Measurements from ENCODE around the gene MT1M.
"Not testable (repeated sequence)": the region's sequence is repeated elsewhere in the genome, so short reads cannot be mapped to it uniquely, and the experiment has no call there.

The MT1M gene

DNA sequence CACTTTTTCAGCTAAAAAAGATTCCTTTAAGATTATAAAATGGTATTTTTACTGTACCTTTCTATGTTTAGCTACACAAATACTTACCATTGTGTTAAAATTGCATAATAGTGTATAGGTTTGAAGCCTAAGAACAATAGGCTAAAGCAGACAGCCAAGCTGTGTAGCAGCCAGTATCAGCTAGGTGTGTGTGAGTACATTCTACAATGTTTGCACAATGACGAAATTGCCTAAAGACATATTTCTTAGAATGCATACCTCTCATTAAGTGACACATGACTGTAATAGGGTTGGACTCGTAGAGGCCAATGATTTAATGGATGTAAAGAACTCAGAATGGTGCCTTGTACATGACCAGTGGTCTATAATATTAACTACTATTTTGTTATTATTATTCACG lies 17.4 kb downstream of the MT1M start:
- no peak for DNase-seq (ENCODE audit: low spot score)

DNA sequence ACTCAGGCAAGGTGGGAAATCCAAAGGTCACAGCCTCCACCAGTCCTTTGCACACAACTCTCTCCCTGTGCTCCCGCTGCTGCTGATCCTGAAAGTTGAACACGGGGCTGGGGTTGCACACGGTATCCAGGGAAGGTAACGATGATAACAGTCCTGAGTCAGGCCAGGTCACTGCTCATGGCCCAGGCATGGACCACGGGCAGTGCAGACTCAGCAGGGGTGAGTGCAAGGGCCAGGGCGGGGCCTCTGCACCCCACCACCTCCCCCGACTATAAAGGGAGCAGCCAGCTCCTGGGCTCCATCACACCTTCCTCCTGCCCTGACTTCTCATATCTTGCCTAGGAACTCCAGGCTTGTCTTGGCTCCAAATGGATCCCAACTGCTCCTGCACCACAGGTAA lies 19.1 kb downstream of the MT1M start, which contains the start of gene MT1B:
TSS of gene MT1B (plus strand) at position 301 of the 400 bp plus-strand sequence. CDS start at position 369, 68 bp downstream.
- DNase-seq (ENCODE audit: low spot score): no peak

DNA sequence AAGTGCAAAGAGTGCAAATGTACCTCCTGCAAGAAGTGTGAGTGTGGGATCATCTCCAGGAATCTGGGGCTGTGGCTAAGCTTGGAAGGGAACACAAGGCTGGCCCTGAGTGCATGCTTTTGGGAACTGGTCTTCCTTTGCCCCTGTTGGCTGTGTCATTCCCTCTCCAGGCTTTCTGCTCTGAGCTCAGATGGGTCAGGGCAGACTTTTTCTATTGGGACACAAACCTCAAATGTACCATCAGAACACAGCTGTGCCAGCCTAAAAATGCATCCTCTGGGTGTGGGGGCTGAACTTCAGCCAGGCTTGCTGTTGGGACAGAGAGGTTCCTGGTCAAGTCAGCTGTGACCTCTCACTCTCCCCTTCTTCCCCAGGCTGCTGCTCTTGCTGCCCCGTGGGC lies 20.1 kb downstream of the MT1M start:
- no peak for DNase-seq (ENCODE audit: low spot score)

DNA sequence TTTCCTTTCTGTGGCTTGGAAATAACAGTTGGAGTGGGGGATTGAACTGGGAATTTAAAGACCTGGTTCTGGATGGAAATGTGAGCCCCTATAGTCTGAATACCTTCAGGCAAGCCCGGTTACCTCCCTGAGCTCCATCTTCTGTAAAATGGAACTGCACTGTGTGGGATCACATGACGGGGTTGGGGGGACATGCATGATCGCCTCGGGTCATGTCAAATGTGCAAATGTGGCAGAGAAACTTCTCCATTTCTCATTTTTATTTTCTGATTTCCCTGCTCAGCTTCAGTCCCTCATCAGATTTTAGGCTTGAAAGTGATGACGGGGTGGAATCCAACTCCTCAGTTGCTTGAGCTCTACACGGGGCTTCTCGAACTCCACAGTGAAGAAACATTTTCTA lies 20.8 kb downstream of the MT1M start:
- no peak for DNase-seq (ENCODE audit: low spot score)

DNA sequence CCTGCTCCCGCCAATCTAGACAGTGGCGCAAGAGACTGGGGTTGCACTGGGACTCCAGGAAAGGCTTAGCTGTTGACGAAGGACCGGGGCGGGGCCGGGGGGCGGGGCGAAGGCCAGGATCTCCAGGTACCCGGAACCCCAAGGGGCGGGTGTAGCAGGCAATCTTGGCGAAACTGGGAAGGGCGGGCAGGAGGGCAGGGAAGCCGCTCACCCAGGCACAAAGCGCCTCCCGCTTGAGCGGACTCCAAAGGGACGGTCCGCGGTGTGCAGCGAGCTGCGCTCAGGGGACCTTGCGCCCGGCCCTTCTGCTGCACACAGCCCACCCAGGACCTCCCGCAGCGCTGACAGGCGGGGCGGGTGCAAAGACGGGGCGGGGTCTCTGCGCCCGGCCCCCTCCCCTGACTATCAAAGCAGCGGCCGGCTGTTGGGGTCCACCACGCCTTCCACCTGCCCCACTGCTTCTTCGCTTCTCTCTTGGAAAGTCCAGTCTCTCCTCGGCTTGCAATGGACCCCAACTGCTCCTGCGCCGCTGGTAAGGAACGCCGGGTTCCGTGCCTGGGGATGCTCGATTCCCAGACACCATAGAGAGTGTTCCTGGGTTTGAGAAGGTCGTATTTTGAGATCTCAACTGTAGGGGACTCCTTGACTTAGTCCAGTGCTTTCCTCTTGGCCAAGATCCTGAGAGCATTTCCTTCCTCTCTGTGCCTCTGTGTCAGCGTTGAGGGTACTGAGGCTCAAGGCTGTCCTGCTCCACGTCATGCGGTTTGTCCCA lies 25.3 kb downstream of the MT1M start, which contains the start of gene MT1F:
TSS of gene MT1F (plus strand) at position 405 of the 772 bp plus-strand sequence. CDS start at position 505, 100 bp downstream.
- peak; percentile 86 for DNase-seq (ENCODE audit: low spot score)

DNA sequence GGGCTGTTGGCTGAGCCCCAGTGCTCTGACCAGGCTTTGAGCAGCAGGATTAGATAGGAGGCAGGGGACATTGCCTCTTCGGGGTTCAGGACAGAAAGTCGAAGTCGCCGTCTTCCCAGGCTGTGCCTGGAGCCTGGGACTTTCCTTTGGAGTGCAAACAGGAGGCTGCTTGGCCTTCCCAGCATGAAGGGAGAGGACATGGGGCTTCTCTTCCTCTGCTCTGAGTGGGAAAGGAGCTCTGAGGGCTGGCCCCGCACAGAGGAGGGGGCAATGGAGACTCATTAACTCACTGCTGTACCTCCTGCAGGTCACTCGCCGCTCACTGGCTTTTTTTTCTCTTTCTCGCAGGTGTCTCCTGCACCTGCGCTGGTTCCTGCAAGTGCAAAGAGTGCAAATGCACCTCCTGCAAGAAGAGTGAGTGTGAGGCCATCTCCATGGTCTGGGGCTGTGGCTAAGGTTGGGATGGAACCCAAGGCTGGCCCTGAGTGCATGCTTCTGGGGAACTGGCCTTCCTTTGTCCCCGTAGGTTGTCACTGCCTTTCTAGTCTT lies 25.9 kb downstream of the MT1M start:
- DNase-seq (ENCODE audit: low spot score): no peak

GRCh38 chr16:56662357-56663354 lies 30.2 kb downstream of the MT1M start:
- DNase-seq (ENCODE audit: low spot score): no peak

- DNase-seq (ENCODE audit: low spot score): no peak
These were observed 32.0 kb downstream of the MT1M start for GRCh38 chr16:56664506-56664905.

- not testable (repeated sequence) for DNase-seq (ENCODE audit: low spot score)
These were observed 33.1 kb downstream of the MT1M start for GRCh38 chr16:56665286-56666261.

DNA sequence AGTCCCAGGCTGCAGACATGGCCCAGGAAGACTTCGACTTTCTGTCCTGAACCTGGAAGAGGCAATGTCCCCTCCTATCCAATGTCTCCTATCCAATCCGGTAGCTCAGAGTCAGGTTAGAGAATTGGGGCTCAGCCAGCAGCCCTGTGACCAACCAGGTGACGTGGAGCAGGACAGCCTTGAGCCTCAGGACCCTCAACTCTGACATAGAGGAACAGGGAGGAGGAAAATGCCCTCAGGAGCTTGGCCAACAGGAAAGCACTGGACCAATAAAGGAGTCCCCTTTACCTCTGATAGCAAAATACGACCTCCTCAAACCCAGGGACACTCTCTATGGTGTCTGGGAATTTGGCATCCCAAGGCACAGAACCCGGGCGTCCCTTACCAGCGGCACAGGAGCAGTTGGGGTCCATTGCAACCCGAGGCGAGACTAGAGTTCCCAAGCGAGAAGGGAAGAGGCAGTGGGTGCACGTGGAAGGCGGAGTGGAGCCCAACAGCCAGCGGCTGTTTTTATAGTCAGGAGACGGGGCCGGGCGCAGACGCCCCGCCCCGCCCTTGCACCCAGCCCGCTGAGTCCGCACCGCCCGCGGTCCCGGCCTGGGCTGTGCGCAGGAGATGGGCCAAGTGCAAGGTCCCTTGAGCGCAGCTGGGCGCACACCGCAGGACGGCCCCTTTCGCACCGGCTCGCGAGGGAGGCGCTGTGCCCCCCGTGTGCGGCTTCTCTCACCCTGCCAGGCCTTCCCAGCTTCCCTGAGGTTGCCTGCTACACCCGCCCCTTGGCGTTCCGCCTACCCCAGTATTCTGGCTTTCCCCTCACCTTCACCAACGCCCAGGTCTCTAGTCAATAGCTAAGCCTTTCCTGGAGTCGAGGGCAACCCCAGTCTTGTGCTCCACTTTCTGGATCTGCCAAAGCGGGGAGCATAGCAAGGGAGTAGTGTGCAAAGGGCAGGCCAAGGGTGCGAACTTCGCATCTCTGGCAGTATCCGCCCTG lies 35.4 kb downstream of the MT1M start, which contains the start of gene MT1G:
TSS of gene MT1G (minus strand) at position 485 of the 991 bp plus-strand sequence. CDS start at position 413, 72 bp downstream.
- DNase-seq (ENCODE audit: low spot score): no peak

GRCh38 chr16:56669005-56669839 lies 36.8 kb downstream of the MT1M start, which contains the start of gene MT1H:
TSS of gene MT1H (plus strand) at chr16:56669814. CDS start at chr16:56669885, 71 bp downstream.
- DNase-seq (ENCODE audit: low spot score): no peak

GRCh38 chr16:56669840-56670619 lies 37.6 kb downstream of the MT1M start:
- DNase-seq (ENCODE audit: low spot score): no peak

DNA sequence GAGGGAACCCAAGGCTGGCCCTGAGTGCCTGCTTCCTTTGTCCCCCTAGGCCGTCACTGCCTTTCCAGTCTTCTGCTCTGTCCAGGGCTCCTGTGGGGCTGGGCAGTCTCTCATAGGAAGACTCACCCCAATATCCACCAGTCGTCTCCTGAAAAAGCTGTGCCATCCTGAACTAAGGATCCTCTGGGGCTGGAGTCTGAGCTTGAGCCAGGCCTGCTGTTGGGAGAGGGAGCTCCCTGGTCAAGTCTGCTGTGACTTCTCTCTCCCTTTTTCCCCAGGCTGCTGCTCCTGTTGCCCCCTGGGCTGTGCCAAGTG lies 38.1 kb downstream of the MT1M start:
- no peak for DNase-seq (ENCODE audit: low spot score)

DNA sequence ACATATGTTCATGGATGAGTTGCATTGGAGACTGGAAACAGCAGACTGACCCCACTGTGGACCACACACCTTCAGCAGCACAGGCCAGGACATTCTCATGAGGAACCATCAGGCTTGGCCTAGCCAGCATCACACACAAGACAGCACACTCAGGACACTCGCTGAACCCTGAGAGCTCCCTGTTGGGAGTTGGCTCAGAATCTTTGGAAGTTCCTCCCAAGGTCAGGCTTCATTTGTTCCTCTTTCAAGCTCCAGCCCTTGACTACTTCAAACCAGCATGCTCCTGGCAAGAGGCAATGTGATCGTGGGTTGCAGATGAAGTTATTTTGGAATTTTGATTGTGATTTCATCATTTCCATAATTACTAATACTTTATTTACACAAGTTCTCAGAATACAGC lies 39.2 kb downstream of the MT1M start:
- DNase-seq (ENCODE audit: low spot score): not testable (repeated sequence)

DNA sequence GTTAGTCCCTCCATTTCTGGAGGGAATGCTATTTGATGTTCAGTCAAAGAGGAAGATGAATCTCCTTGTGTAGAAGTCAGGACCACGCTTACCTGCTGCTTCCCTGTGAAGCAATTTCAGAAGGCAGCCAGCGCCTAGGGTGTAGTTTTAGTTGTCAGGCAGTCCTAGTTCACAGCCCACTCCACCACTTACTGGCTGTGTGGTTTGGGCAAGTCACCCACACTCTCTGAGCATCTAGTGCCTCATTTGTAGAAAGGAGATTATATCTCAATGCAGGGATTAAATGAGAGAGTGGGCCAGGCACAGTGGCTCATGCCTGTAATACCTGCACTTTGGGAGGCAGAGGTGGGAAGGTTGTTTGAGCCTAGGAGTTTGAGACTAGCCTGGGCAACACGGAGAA lies 39.7 kb downstream of the MT1M start:
- DNase-seq (ENCODE audit: low spot score): not testable (repeated sequence)

- no peak for DNase-seq (ENCODE audit: low spot score)
These were observed 40.5 kb downstream of the MT1M start for GRCh38 chr16:56672761-56673536.

GRCh38 chr16:56673921-56674320 lies 41.5 kb downstream of the MT1M start:
- DNase-seq (ENCODE audit: low spot score): no peak

All from iPS-NIHi11 (cell line).